ENCODE data around the gene ANK2.

GRCh38 chr4:113276464-113277170 lies 227.2 kb downstream of the ANK2 start:
- TF ChIP-seq CTCF (IDR thresholded peaks at IDR 0.05; ENCODE audit: low read depth, low read length) (no peak), POLR2A (IDR thresholded peaks at IDR 0.05; ENCODE audit: extremely low read depth, insufficient read length) (no peak)
